K562 (cell line): Measurements from ENCODE around the gene MPZL1. TPM values are rescaled to one million over a fixed set of nuclear protein-coding genes. Genes with fewer than 3 reads are reported as not detected.
A peak's percentile ranks its signal among the peaks of the same experiment; 100 is the strongest.

Source experiments
- BCOR ChIP-seq: fragments of 450-650 bp; IDR thresholded peaks from 2 replicates; pipeline ENCODE4 v1.6.1; 2016
- BRF2 ChIP-seq: IDR thresholded peaks from 3 replicates; pipeline ENCODE4 v1.6.1; 2011; ENCODE audit warnings: borderline replicate concordance, mild to moderate bottlenecking; ENCODE audit not compliant: insufficient read length, insufficient read depth
- CBFA2T2 ChIP-seq: fragments of 450-650 bp; conservative IDR thresholded peaks from 2 replicates; pipeline ENCODE4 v1.6.1; 2017; ENCODE audit warnings: mild to moderate bottlenecking
- CTCFL ChIP-seq: IDR thresholded peaks from 2 replicates; pipeline ENCODE4 v1.6.1; 2011; ENCODE audit warnings: borderline replicate concordance, low read depth, mild to moderate bottlenecking, moderate library complexity, low read length; ENCODE audit not compliant: insufficient read depth, poor library complexity, severe bottlenecking
- EP400 ChIP-seq: fragments of 450-650 bp; IDR thresholded peaks from 2 replicates; pipeline ENCODE4 v1.6.1; 2017; ENCODE audit warnings: antibody characterized with exemption, mild to moderate bottlenecking, moderate library complexity
- EZH2 ChIP-seq: IDR thresholded peaks from 2 replicates; pipeline ENCODE4 v1.6.1; 2012; ENCODE audit warnings: low read depth, mild to moderate bottlenecking, inconsistent platforms, low read length, borderline replicate concordance
- FOXK1 ChIP-seq: sonication (generic); formaldehyde crosslinking; IDR thresholded peaks from 2 replicates; pipeline ENCODE4 v1.8.0; 2022; ENCODE audit warnings: missing genetic modification reagents, mild to moderate bottlenecking, borderline replicate concordance
- GATAD2B ChIP-seq: fragments of 450-650 bp; IDR thresholded peaks from 2 replicates; pipeline ENCODE4 v1.6.1; 2017; ENCODE audit warnings: mild to moderate bottlenecking, borderline replicate concordance
- HDAC1 ChIP-seq, 2 experiments: fragments of 450-650 bp; IDR thresholded peaks; 2 replicates each; pipeline ENCODE4 v1.6.1; 2016 to 2017; ENCODE audit warnings: inconsistent platforms in 1 of 2, mild to moderate bottlenecking in 1 of 2, moderate library complexity in 1 of 2
- HINFP ChIP-seq: fragments of 450-650 bp; conservative IDR thresholded peaks from 2 replicates; pipeline ENCODE4 v1.6.1; 2016; ENCODE audit warnings: missing genetic modification characterization, low read depth, mild to moderate bottlenecking, control low read depth, missing compliant biosample characterization
- IRF9 ChIP-seq: fragments of 450-650 bp; IDR thresholded peaks from 2 replicates; pipeline ENCODE4 v1.6.1; 2016; ENCODE audit warnings: missing biosample characterization, missing genetic modification characterization
- MCM2 ChIP-seq: fragments of 450-650 bp; IDR thresholded peaks from 2 replicates; pipeline ENCODE4 v1.6.1; 2017; ENCODE audit warnings: low read depth, mild to moderate bottlenecking
- MLX ChIP-seq, 2 experiments: fragments of 450-650 bp in 1 of 2; sonication (generic) in 1 of 2; formaldehyde crosslinking; conservative IDR thresholded peaks; 2 replicates each; pipeline versions ENCODE4 v1.4.0 to v1.8.1; 2020 to 2022; ENCODE audit warnings: mild to moderate bottlenecking in 1 of 2, missing genetic modification reagents in 1 of 2
- MTA2 ChIP-seq: fragments of 450-650 bp; IDR thresholded peaks from 2 replicates; pipeline ENCODE4 v1.6.1; 2016; ENCODE audit warnings: low read depth
- NFYB ChIP-seq: IDR thresholded peaks from 2 replicates; pipeline ENCODE4 v1.6.1; 2011; ENCODE audit warnings: mild to moderate bottlenecking, moderate library complexity; ENCODE audit not compliant: insufficient read length; ENCODE audit errors: extremely low read depth
- PTRF ChIP-seq: fragments of 450-650 bp; IDR thresholded peaks from 2 replicates; pipeline ENCODE4 v1.6.1; 2016; ENCODE audit warnings: mild to moderate bottlenecking, missing genetic modification characterization, missing compliant biosample characterization
- TEAD1 ChIP-seq, 2 experiments: fragments of 450-650 bp in 1 of 2; sonication (generic) in 1 of 2; formaldehyde crosslinking; IDR thresholded peaks; 2 replicates each; pipeline versions ENCODE4 v1.4.0 to v1.8.0; 2020 to 2022; ENCODE audit warnings: mild to moderate bottlenecking in 2 of 2, missing genetic modification reagents in 1 of 2
- ZNF134 ChIP-seq: fragments of 250-450 bp; sonication (Bioruptor Pico); conservative IDR thresholded peaks from 2 replicates; pipeline ENCODE4 v1.4.0; 2020
- ZNF445 ChIP-seq: fragments of 250-450 bp; sonication (Bioruptor Pico); IDR thresholded peaks from 2 replicates; pipeline ENCODE4 v1.4.0; 2020; ENCODE audit warnings: low read depth, mild to moderate bottlenecking, moderate library complexity
- ZNF57 ChIP-seq: fragments of 450-650 bp; formaldehyde crosslinking; IDR thresholded peaks from 2 replicates; pipeline ENCODE4 v1.4.0; 2020; ENCODE audit warnings: mild to moderate bottlenecking, moderate library complexity
- ZNF589 ChIP-seq: fragments of 200-800 bp; sonication (Bioruptor generic); IDR thresholded peaks from 2 replicates; pipeline ENCODE4 v1.6.1; 2016; ENCODE audit warnings: low read depth, missing genetic modification characterization, missing compliant biosample characterization
- ZNF707 ChIP-seq: fragments of 250-450 bp; sonication (Bioruptor Pico); conservative IDR thresholded peaks from 2 replicates; pipeline ENCODE4 v1.8.0; 2022; ENCODE audit warnings: inconsistent platforms, mild to moderate bottlenecking, moderate library complexity
- polyA plus RNA-seq, 8 experiments: library from polyadenylated mRNA; depleted of rRNA in 4 of 8; stranded (reverse) in 5 of 8; unstranded in 3 of 8; fragments of >200 nt; fragmentation: Nextera tagmentation in 2 of 8; fragmentation: Illumina TruSeq in 1 of 8; extraction: Ambion mirVana in 2 of 8; extraction: Trizol in 1 of 8; gene quantifications; 2 replicates each; pipeline versions ENCODE4 v1.2.1 to v1.2.3, GENCODE V29; 2011 to 2014; ENCODE audit warnings: inconsistent platforms in 1 of 8, missing spikeins in 1 of 8
- total RNA-seq, 7 experiments: library from RNA; depleted of rRNA in 6 of 7; stranded (reverse); fragments of >200 nt in 6 of 7; fragmentation: Illumina TruSeq in 2 of 7; extraction: Trizol in 2 of 7; gene quantifications; 2 replicates each; pipeline versions ENCODE4 v1.2.1 to v1.2.3, GENCODE V29; 2011 to 2021; ENCODE audit warnings: low replicate concordance in 1 of 7

MPZL1 gene
- total and polyA plus RNA-seq, 9 of the 15 experiments (the other 6 are each of a cell fraction or from before 2014, with no cell fraction given) = 14.5 to 153 (median 66.5) TPM

GRCh38 chr1:167825419-167826079 is 103.8 kb downstream of the MPZL1 start (continued):
- TF ChIP-seq IRF9 (peak; percentile 69; the same call in 1 of the 2 replicates), MLX (CRISPR knock-in tag; conservative IDR thresholded peaks at IDR 0.05) (no peak), ZNF445 (CRISPR knock-in tag) (no peak), NFYB (no peak), TEAD1 (CRISPR knock-in tag; IDR thresholded peaks at IDR 0.05) (no peak; a peak in 1 of 4 replicates), ZNF134 (CRISPR knock-in tag) (0 out of 2 replicates have a peak, but pooled peaks have one; percentile 44), CTCFL (no peak), MTA2 (no peak), CBFA2T2 (no peak), MCM2 (no peak), HDAC1 (IDR thresholded peaks at IDR 0.05) (no peak), FOXK1 (CRISPR knock-in tag) (no peak), ZNF589 (CRISPR knock-in tag) (peak; percentile 99), BRF2 (no peak), BCOR (peak; percentile 96), GATAD2B (no peak), ZNF57 (CRISPR knock-in tag) (no peak), ZNF707 (CRISPR knock-in tag) (no peak), PTRF (tag) (0 out of 2 replicates have a peak, but pooled peaks have one; percentile 59), HINFP (tag) (0 out of 2 replicates have a peak, but pooled peaks have one; percentile 21), EZH2 (no peak), EP400 (peak; percentile 67)
